Activated T-helper 17 cell treated with anti-CD3 and anti-CD28 coated beads, Interleukin-2, amount 50 U/mL, for 72 hours (primary cell): ENCODE data around the gene RASGRP1. TPM values are rescaled to one million over a fixed set of nuclear protein-coding genes. Genes with fewer than 3 reads are reported as not detected.

Experiments
- ATAC-seq: fragments of 150-1000 bp; cut with Tn5 transposase; replicated peaks from 2 replicates; pipeline ENCODE4 v1.10.0; 2021; ENCODE audit warnings: mild to moderate bottlenecking, moderate library complexity
- H3K27ac Mint-ChIP-seq: one replicate; pipeline ENCODE4 v1.8.0; 2022; ENCODE audit warnings: mixed read lengths
- H3K27me3 Mint-ChIP-seq: one replicate; pipeline ENCODE4 v1.8.0; 2022; ENCODE audit warnings: mixed read lengths
- H3K36me3 Mint-ChIP-seq: one replicate; pipeline ENCODE4 v1.8.0; 2022; ENCODE audit warnings: low read depth, mild to moderate bottlenecking, mixed read lengths
- H3K4me1 Mint-ChIP-seq: one replicate; pipeline ENCODE4 v1.8.0; 2022; ENCODE audit warnings: mixed read lengths
- H3K4me3 Mint-ChIP-seq: one replicate; pipeline ENCODE4 v1.8.0; 2022; ENCODE audit warnings: mild to moderate bottlenecking, mixed read lengths
- H3K9me3 Mint-ChIP-seq: one replicate; pipeline ENCODE4 v1.8.0; 2022; ENCODE audit warnings: mixed read lengths
- total RNA-seq, 2 donors: library from RNA; stranded (reverse); gene quantifications; one replicate each; pipeline ENCODE4 v1.2.3, GENCODE V29; 2022

Gene RASGRP1
- total RNA-seq, 2 donors from 2014 or later = 118 to 164 TPM

DNA sequence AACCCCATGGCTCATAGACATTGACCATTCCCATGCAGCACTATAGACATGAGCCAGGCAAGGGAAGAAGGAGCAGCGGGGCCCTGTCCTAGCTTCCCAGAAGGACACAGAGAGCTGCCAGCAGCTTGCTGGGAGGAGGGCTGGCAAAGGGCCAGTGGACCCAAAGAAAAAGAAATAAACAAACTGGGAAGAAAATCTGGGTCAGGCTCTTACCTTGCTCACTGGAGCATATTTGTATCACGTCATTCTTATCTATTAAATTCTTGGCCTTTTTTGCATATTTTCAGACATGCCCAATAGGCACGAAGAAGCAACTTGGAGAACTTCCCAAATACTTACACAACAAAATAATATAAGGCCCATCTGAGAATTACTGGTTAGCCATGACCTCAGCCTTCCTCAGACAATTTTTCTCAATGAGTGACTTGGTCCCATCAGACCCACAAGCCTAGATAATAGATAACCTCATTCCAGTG is 28.4 kb downstream of the RASGRP1 start:
- ATAC-seq = no peak
- Mint-ChIP-seq H3K27me3 (no peaks in the 10 kb centered on the region), H3K27ac (peak overlapping the region; percentile 88), H3K36me3 (peaks cover 100% of the 10 kb centered on the region), H3K4me1 (peaks cover 84% of the 10 kb centered on the region), H3K9me3 (no peaks in the 10 kb centered on the region), H3K4me3 (peak overlapping the region; percentile 74)

DNA sequence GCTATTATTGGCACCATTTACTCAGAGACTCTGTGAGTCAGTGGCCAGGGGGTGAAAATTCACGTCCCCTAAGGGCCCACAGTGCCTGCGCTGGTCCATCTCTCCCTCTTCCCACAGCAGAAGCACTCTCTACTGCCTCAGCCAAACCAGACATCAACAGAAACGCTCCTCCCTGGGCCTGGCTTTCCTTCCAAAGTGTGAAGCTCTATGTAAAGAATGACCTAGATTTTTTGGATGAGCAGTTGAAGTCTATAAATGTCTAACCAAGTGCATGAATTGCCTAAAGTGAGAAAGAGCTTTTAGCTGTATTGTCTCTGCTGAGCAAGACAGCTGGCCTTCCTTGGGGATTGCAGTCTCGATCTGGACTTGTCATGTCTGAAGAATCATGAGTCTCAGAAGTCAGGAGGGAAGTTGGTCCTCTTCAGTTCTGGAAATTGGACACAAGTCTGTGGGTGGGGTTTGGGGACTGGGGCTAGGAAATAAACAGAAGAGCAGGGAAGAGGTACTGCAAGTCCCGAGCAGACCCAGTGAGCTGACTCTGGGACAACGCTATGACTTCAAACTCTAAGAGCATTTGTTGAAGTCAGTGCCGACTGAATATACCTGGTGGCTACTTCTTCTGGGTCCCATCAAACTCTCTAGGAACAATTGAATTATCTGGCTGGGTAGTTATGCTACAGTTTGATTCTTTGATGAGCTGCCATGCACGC is 29.0 kb downstream of the RASGRP1 start:
- Mint-ChIP-seq H3K27me3 (no peaks in the 10 kb centered on the region), H3K9me3 (no peaks in the 10 kb centered on the region), H3K4me3 (peak overlapping the region; percentile 74), H3K4me1 (peaks cover 84% of the 10 kb centered on the region), H3K27ac (peak overlapping the region; percentile 88), H3K36me3 (peaks cover 100% of the 10 kb centered on the region)
- ATAC-seq = no peak

DNA sequence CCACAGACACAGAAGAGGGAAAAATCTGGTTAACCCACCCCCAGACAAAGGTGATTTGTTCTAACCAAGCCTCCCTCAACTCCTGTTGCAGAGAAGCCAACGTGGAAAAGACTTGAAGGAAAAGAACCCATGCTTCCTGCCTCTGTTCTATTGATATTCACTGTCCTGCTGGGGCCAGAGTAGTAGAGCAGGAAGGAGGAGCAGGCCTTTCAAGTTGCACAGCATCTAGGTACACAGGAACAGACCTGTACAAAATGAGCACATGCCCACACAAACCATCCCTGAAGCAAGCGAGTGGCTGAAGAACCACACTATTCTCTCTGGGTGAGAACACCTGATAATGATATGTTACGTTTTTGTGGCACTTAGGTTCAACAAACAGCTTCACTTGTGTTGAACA is 29.9 kb downstream of the RASGRP1 start:
- H3K27me3 Mint-ChIP-seq = no peaks in the 10 kb centered on the region
- H3K36me3 Mint-ChIP-seq = peaks cover 100% of the 10 kb centered on the region
- H3K4me1 Mint-ChIP-seq = peaks cover 87% of the 10 kb centered on the region
- no peaks in the 10 kb centered on the region for H3K9me3 Mint-ChIP-seq
- peak overlapping the region; percentile 88 for H3K27ac Mint-ChIP-seq
- H3K4me3 Mint-ChIP-seq = peak overlapping the region; percentile 74
- no peak for ATAC-seq

DNA sequence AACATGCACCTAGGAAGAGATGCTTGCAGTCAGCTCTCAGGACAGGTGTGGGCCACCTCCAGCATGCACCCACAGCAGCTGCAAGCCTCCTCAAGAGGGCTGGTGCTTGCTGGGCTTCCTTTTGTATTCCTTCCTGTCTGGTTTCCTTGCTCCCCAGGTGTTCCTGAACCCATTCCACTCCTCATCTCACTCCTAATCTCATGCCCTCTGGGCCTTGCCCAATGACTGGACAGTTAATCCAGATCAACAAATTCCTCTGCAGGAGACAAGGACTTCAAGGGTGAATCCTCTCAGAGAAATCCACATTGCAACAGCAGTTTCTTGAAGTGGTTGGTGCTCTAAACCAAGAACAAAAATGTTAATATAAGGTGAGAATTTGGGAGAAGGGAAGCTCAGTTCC is 30.7 kb downstream of the RASGRP1 start:
- H3K4me1 Mint-ChIP-seq = peaks cover 90% of the 10 kb centered on the region
- H3K36me3 Mint-ChIP-seq = peaks cover 100% of the 10 kb centered on the region
- no peak for ATAC-seq
- peak overlapping the region; percentile 74 for H3K4me3 Mint-ChIP-seq
- no peaks in the 10 kb centered on the region for H3K27me3 Mint-ChIP-seq
- H3K27ac Mint-ChIP-seq = peak overlapping the region; percentile 88
- no peaks in the 10 kb centered on the region for H3K9me3 Mint-ChIP-seq

DNA sequence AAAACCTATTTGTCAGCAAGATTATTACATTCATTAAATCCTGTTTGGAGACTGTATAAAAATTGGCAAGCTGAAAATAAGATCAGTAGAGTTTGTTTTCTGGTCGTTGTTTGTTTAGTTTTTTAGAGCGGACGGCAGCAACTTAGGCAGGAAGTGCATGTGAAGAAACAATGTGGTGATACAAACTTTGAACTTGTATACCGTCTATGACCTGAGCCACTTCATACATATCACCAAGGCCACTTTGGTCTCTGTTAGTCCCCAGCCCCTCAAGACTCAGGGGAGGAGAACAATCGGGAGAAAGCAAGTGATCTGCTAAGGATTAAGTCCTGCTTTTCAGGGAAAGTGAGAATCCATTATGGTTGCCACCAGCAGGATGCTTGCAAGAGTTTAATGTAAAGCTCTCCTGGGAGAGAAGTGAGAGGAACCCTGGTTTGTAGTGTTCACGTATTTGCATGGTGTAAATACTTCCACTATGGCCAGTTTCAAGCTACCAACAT is 31.1 kb downstream of the RASGRP1 start:
- Mint-ChIP-seq H3K36me3 (peaks cover 100% of the 10 kb centered on the region), H3K27ac (peak overlapping the region; percentile 88), H3K9me3 (no peaks in the 10 kb centered on the region), H3K27me3 (no peaks in the 10 kb centered on the region), H3K4me1 (peaks cover 89% of the 10 kb centered on the region), H3K4me3 (peak overlapping the region; percentile 74)
- no peak for ATAC-seq

DNA sequence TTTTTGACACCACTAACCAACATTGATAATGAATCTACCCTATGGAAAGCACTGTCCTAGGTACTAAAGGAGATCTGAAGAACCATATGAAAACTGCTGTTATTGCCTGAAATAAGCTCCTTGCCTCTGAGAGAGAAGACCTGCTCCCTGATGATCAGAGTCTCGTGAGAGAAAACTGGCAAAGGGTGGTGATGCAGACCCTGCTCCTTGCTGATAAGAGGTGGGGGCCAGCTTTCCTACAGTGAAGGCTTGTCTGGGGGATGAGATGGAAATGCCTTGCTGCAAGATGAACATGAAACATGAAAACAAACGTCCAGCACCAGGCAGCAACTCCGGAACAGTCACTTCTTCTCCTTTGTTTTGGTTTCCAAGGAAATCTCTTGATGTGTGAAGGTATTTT is 31.9 kb downstream of the RASGRP1 start:
- H3K4me1 Mint-ChIP-seq = peaks cover 91% of the 10 kb centered on the region

DNA sequence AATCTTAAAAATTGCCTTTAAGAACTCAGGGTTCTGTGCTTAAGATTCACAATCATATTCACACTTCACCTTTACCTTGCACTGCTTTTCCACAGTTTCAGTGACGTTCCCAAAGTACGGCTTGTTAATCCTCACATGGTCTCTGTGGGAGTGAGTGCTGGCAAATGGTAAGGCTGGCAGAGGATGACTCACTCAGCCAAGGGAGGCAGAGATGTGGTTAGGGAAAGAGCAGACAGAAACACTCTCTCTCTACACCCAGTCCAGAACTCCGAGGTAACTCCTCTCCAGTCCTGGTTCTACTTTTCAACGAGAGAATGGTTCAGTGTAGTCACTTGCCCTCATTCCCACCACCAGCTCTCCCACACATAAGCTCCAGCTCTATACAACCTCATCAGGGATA is 33.1 kb downstream of the RASGRP1 start:
- Mint-ChIP-seq H3K27ac (peak overlapping the region; percentile 88), H3K4me3 (peak overlapping the region; percentile 74), H3K36me3 (peaks cover 100% of the 10 kb centered on the region), H3K9me3 (no peaks in the 10 kb centered on the region), H3K4me1 (peaks cover 83% of the 10 kb centered on the region), H3K27me3 (no peaks in the 10 kb centered on the region)
- ATAC-seq = peak; percentile 13

More for the DNA sequence above, 31.9 kb downstream of the RASGRP1 start:
- peak overlapping the region; percentile 74 for H3K4me3 Mint-ChIP-seq
- no peaks in the 10 kb centered on the region for H3K27me3 Mint-ChIP-seq
- H3K27ac Mint-ChIP-seq = peak overlapping the region; percentile 88
- no peaks in the 10 kb centered on the region for H3K9me3 Mint-ChIP-seq
- H3K36me3 Mint-ChIP-seq = peaks cover 100% of the 10 kb centered on the region
- ATAC-seq = no peak

DNA sequence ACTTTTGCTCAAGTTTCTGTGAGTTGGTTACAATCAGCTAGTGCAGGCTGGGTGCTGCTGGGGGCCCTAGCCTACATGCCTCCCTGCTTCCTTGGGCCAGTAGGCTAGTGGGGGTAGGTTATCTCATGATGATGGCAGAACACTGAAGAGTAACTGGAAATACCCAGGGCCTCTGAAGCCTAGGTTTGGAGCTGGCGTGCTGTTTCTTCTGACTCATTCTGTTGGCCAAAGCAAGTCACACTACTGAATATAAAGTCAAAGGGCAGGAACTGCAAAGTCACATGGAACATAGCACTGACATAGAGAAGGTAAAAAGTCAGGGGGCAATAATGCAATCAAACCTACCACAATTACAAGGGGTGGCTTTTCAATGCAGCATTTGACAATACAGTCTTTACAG is 34.5 kb downstream of the RASGRP1 start:
- H3K9me3 Mint-ChIP-seq = no peaks in the 10 kb centered on the region
- H3K4me1 Mint-ChIP-seq = peaks cover 74% of the 10 kb centered on the region
- peak; percentile 96 for ATAC-seq
- no peaks in the 10 kb centered on the region for H3K27me3 Mint-ChIP-seq
- H3K27ac Mint-ChIP-seq = peak overlapping the region; percentile 74
- H3K36me3 Mint-ChIP-seq = peaks cover 100% of the 10 kb centered on the region
- peak overlapping the region; percentile 74 for H3K4me3 Mint-ChIP-seq

DNA sequence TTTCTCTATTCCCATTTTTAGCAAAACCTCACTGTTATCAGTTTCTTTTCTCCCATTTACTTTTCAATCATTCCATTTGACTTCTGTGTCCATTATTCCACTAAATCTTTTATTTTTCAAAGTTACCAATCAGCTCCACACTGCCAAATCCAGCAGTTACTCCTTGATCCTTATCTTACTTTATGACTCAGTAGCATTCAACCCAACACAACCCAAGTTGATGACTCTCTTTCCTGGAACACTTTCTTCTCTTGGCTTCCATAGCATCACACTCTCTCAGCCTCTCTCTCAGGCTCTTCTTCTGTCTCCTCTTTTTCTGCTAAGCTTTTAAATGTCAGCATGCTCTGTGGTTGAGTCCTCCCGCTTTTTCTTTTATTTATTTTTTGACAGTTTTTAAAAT is 36.3 kb downstream of the RASGRP1 start:
- H3K4me1 Mint-ChIP-seq = peaks cover 70% of the 10 kb centered on the region
- H3K4me3 Mint-ChIP-seq = peak overlapping the region; percentile 74
- no peaks in the 10 kb centered on the region for H3K27me3 Mint-ChIP-seq
- H3K27ac Mint-ChIP-seq = peak overlapping the region; percentile 74
- peaks cover 99% of the 10 kb centered on the region for H3K36me3 Mint-ChIP-seq
- peak; percentile 49 for ATAC-seq
- no peaks in the 10 kb centered on the region for H3K9me3 Mint-ChIP-seq

DNA sequence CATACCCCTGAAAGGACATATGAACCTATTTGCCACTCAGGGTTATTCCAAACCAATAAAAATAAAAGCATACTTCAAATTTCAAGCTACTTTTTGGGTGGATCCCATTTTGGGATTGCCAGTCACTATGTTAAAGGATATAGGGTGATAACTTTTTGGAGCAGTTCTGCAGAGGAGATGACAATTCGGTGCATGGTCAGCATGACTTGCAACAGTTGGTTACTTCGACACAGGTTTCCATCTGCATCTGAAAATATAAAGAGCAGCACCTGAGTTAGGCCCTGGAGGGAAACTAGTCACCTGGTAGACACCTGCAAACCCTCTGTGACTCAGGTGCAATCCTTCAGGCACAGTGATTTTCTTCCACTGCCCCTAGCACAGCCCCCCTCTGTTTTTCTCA is 38.5 kb downstream of the RASGRP1 start:
- Mint-ChIP-seq H3K36me3 (peaks cover 99% of the 10 kb centered on the region), H3K4me1 (peaks cover 61% of the 10 kb centered on the region), H3K27ac (no peak overlapping the region), H3K4me3 (no peak overlapping the region), H3K9me3 (no peaks in the 10 kb centered on the region), H3K27me3 (no peaks in the 10 kb centered on the region)
- ATAC-seq = no peak

DNA sequence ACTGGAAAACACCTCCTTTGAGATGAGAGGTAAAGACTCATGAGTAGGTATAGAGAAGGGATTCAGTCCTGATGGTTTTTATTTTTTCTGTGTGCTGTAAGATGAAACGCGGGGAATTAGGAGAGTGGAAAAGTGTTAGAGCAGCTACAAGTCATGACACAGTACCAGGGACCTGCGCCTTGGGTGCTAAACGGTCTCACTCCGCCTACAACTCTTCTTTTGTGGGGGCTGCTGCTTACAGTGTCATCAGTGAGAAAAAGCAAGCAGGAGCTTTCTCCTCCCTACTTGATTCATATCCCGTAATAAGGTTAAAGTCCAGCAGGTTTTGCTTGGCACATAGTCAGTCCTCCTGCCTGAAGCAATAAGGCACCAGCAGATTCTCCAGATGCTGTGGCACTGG is 39.1 kb downstream of the RASGRP1 start:
- no peak for ATAC-seq
- H3K4me3 Mint-ChIP-seq = no peak overlapping the region
- H3K9me3 Mint-ChIP-seq = no peaks in the 10 kb centered on the region
- peaks cover 99% of the 10 kb centered on the region for H3K36me3 Mint-ChIP-seq
- H3K27ac Mint-ChIP-seq = peak overlapping the region; percentile 66
- no peaks in the 10 kb centered on the region for H3K27me3 Mint-ChIP-seq
- H3K4me1 Mint-ChIP-seq = peaks cover 55% of the 10 kb centered on the region

DNA sequence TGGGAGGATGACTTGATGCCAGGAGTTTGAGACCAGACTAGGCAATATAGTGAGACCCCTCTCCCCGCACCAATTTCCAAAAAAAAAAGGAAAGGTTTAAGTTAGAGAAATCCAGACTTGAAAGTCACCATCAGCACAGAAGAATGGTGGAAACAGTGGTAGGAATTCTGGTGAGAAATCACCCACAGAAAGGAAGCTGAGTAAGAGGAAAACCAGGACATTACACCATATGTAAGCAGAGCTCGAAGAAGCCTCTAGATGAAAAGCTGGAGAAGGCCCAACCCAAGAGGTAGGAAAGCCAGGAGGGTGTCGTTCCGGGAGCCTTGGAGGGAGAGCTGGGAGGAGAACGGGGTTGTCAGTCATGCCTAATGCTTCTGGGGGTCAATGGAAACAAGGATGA is 40.5 kb downstream of the RASGRP1 start:
- H3K27ac Mint-ChIP-seq = peak overlapping the region; percentile 78
- no peak for ATAC-seq
- peaks cover 99% of the 10 kb centered on the region for H3K36me3 Mint-ChIP-seq
- peaks cover 44% of the 10 kb centered on the region for H3K4me1 Mint-ChIP-seq
- no peaks in the 10 kb centered on the region for H3K9me3 Mint-ChIP-seq
- no peaks in the 10 kb centered on the region for H3K27me3 Mint-ChIP-seq
- H3K4me3 Mint-ChIP-seq = peak overlapping the region; percentile 26

DNA sequence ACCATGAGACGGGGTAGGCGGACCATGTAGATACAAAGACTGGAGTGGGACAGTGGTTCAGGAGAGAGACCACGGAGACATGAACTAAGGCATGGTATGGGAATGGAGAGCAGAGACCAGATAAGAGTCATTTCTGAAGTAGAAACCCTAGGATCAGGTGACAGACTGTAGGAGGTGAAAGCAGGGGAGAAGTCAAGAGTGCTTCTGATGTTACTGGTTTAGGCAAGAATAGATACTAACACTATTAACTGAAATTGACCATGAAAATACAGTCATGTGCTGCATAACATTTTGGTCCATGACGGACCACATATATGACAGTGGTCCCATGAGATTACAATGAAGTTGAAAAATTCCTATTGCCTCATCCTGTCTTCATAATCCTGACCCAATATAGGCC is 41.7 kb downstream of the RASGRP1 start:
- peaks cover 99% of the 10 kb centered on the region for H3K36me3 Mint-ChIP-seq
- ATAC-seq = peak; percentile 73
- H3K27ac Mint-ChIP-seq = peak overlapping the region; percentile 65
- H3K9me3 Mint-ChIP-seq = no peaks in the 10 kb centered on the region
- peaks cover 39% of the 10 kb centered on the region for H3K4me1 Mint-ChIP-seq
- H3K27me3 Mint-ChIP-seq = no peaks in the 10 kb centered on the region
- peak overlapping the region; percentile 13 for H3K4me3 Mint-ChIP-seq

DNA sequence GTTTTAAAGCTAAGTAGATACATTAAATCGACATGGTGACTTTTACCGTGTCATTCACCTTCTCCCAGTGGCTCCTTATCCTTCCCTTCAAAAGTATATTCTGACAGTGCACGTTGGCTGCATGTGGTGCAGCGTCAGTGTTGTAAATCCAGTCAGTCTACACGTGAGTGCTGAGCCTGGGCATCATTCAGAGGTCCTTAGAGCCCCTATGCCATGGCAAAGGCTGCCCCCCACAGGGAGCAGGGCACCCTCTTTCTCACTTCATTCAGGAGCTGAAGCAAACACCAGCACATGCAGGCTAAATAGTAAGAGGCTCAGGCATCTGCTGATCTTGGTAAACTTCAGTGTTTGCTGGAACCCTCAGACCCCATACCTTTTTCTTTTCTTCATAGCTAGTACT is 43.3 kb downstream of the RASGRP1 start:
- peaks cover 99% of the 10 kb centered on the region for H3K36me3 Mint-ChIP-seq
- H3K27me3 Mint-ChIP-seq = no peaks in the 10 kb centered on the region
- H3K9me3 Mint-ChIP-seq = no peaks in the 10 kb centered on the region
- peak overlapping the region; percentile 65 for H3K27ac Mint-ChIP-seq
- no peak overlapping the region for H3K4me3 Mint-ChIP-seq
- peaks cover 44% of the 10 kb centered on the region for H3K4me1 Mint-ChIP-seq
- no peak for ATAC-seq

DNA sequence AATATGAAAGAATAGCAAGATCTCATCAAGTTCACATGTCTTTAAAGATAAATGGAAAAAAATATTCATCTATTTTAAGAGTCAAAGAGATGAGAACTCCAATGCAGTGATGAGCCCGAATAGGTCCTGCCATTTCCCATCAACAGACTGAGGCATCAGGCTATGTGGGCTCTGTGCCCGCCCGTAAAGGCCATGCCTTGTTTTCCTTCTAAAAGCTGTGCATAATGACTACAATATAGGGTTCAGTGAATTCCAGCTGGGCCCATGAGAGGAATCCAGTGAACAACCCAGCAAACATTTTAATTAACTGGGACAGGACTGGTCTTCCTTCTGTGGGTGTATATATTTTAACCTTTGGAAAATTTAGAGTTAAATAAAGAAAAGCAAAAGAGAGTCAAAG is 44.6 kb downstream of the RASGRP1 start:
- no peak for ATAC-seq
- Mint-ChIP-seq H3K4me1 (peaks cover 40% of the 10 kb centered on the region), H3K9me3 (no peaks in the 10 kb centered on the region), H3K27ac (peak overlapping the region; percentile 86), H3K36me3 (peaks cover 99% of the 10 kb centered on the region), H3K4me3 (no peak overlapping the region), H3K27me3 (no peaks in the 10 kb centered on the region)
